ENCODE results near the gene TPM2.

TPM2 gene

GRCh38 chr9:35696520-35697215 lies 6.9 kb upstream of the TPM2 start:
- peak; percentile 58 for DNase-seq (ENCODE audit: low spot score)

DNA sequence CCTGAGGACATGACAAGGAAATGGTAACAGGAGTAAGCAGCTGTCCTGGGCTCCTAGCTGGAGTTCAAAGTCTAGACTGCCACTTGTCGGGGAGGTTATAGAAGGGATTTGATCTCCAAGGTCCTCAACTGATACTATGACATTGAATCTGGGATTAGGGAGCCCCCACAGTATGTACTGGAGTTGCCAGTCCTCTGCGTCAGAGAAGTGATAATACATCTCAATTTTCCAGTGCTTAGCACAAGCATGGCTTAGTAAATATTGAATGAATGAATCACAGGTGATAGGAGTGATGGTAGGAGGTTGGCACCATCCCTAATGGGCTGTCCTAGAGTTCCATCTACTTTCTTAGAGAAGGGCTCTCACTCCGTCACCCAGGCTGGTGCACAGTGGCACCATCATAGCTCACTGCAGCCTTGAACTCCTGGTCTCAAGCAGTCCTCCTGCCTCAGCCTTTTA lies 6.2 kb upstream of the TPM2 start:
- no peak for DNase-seq (ENCODE audit: low spot score)

DNA sequence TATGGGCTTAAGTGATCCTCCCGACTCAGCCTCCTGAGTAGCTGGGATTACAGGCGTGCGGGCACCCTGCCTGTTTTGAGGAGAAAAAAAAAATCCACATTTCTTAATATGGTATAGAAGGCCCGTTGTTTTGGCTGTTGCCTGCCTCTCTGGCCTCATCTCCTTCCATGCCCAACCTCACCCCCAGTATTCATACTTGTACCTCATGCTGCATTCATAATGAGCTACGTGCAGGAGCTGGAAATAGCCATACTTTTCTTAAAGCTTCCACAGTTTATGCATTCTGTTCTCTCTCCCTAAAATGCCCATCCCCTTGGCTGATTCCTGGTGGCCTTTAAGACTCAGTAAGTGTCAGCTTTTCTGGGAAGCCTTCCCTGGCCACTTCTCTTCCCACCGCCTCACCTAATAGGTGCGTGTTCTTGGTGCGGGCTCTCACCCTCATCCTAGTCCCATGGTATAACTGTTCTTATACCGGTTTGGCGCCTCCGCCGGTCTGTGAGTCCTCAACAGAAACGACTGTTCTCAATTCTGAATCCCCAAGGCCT lies 2.1 kb upstream of the TPM2 start:
- DNase-seq (ENCODE audit: low spot score): no peak

GRCh38 chr9:35691334-35691650 lies 1.6 kb upstream of the TPM2 start:
- DNase-seq (ENCODE audit: low spot score): no peak

- DNase-seq (ENCODE audit: low spot score): peak; percentile 79
These were observed 1.0 kb upstream of the TPM2 start for GRCh38 chr9:35690614-35691333.

DNA sequence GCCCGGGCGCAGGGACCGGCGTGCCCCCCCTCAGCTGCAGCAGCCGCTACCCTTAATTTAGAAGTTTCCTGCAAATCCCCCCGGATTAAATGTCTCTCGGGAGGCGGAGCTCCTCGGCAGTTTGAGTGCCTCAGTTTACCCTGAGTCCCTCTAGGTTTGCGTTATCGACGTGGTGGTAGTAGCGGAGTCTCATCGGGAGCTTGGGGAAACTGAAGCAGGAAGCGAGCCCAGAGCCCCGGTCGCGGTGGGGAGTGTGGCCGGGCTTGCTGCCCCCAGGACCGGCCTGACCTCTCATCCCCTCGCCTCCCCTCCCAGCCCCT lies 529 bp upstream of the TPM2 start:
- DNase-seq (ENCODE audit: low spot score): no peak

GRCh38 chr9:35688558-35689541 lies 875 bp downstream of the TPM2 start:
- DNase-seq (ENCODE audit: low spot score): no peak

GRCh38 chr9:35687972-35688557 lies 1.7 kb downstream of the TPM2 start:
- DNase-seq (ENCODE audit: low spot score): no peak

- no peak for DNase-seq (ENCODE audit: low spot score)
These were observed 2.4 kb downstream of the TPM2 start for GRCh38 chr9:35687306-35687705.

GRCh38 chr9:35686222-35687203 lies 3.2 kb downstream of the TPM2 start:
- DNase-seq (ENCODE audit: low spot score): no peak

DNA sequence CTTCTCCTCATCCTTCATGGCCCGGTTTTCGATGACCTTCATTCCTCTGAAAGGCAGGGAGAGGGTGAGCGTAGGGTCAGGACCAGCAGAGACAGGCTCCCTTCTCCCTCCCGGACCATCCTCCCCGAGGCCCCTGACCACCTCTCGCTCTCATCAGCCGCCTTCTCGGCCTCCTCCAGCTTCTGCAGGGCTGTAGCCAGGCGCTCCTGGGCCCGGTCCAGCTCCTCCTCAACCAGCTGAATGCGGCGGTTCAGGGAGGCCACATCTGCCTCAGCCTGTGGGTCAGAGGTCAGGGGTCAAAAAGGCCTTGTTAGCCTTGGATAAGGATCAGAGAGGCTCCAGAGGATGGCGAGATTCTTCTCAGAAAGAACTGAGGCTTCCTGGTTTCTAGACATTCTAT lies 4.2 kb downstream of the TPM2 start:
- DNase-seq (ENCODE audit: low spot score): no peak

DNA sequence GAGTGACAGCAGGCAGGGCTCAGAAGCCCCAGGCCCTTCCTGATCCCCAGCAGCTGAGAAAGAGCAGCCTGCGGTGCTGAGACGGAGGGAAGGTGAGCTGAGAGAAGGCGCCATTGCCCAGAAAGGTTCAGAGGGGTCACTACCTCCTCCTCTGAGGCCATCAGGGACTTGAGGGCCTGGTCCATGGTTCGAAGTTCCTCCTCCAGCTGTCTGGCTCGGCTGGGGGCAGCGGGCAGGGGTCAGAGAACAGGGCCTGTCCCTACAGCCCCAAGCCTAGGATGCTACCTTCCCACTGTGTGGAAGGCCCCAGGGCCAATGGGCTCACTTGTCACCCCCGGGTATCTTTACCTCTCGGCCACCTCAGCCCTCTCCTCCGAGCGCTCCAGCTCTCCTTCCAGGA lies 4.8 kb downstream of the TPM2 start:
- no peak for DNase-seq (ENCODE audit: low spot score)

DNA sequence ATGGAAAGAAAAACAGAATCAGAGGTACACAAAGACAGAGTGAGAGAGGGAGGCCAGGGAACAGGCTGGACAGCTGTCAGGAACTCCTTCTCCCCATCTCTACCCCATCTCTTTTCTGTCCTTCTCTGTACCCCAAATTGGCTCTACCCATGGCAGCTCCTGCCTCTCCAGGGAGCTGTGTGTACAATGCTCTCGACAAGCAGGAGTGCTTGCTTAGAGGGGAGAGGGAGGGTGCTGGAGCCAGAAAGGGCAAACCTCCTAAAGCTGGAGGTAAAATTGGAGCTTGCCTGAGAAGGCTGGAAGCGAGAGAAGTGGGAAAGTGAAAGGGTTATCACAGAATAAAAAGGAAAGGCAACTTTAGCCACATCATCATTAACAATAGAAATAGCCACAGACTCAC lies 6.4 kb downstream of the TPM2 start:
- DNase-seq (ENCODE audit: low spot score): no peak

DNA sequence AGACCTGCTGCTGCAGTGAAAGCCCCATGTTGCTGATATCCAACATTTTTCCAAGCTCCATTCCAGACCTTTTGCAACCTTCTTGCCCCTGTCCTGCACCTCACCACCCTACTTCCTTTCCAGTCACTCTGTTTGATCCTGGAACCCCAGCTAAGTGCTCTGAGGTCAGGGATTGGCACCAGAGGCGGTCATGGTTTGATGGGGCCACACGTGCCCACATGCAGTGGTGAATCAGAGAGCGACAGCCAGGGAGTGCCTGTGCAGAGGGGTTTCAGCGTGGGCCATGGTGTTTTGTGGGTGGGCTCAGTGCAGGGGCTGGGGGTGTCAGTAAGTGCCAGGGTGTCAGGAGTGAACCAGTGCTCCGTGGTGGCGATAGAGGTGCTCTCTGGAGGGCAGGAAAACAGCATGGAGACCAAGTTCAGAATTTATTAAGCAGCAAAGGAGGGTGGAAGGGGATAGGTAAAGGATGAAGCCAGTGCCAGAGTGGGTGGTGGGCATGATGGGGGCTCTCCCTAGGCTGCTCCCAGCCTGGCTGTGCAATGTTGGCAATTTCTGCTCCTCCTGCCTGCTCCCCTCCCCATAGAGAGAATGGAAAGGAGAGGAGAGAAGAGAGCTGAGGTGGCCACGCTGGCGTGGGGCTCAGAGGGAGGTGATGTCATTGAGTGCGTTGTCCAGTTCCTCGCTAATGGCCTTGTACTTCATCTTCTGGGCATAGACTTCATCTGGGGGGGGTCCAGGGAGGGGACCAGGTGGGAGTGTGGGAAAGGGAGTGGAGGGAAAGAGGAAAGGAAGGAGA lies 7.0 kb downstream of the TPM2 start:
- no peak for DNase-seq (ENCODE audit: low spot score)

DNA sequence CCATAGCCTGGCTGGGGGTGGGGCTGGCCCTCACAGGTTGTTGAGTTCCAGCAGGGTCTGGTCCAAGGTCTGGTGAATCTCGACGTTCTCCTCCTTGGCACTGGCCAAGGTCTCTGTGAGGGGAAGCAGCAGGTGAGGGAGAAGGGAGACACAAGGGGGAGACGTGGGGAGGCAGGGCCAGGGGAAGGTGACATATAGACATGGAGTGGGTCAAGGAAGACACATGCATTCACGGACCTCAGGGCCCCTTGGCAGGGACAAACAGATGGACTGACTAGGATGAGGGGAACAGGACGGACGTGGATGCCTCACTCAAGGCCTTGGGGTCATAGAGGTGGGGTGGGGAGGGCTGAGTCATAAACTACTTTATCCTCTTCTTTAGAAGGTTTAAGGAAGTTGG lies 7.7 kb downstream of the TPM2 start:
- no peak for DNase-seq (ENCODE audit: low spot score)

DNA sequence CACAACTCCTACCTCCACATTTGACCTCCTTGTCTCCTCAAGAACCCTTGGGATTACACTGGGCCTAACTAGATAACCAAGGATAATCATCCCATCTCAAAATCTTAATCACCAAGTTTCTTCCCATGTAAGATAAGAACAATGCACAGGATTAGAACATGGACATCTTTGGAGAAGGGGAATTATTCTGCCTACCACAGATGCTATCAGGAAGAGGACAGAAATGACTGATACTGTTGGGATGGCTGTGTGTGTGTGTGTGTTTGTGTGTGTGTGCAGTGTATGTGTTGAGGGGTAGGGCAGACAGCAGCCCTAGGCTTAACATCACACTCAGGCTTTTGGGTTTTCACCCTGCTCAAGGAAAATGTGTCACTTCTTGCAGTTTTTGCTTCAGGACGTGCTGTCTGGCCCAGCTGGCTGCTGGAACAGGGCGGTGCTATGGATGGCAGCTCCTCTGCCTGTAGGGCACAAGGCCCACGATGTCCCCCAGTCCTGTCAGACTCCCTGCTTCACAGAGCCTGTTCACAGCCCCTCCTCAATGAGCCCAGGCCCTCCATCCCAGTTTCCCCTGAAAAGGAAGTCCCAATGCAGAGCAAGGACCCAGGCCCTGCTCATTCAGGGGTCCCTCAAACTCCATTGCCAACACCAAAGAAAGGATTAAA lies 8.3 kb downstream of the TPM2 start:
- no peak for DNase-seq (ENCODE audit: low spot score)

DNA sequence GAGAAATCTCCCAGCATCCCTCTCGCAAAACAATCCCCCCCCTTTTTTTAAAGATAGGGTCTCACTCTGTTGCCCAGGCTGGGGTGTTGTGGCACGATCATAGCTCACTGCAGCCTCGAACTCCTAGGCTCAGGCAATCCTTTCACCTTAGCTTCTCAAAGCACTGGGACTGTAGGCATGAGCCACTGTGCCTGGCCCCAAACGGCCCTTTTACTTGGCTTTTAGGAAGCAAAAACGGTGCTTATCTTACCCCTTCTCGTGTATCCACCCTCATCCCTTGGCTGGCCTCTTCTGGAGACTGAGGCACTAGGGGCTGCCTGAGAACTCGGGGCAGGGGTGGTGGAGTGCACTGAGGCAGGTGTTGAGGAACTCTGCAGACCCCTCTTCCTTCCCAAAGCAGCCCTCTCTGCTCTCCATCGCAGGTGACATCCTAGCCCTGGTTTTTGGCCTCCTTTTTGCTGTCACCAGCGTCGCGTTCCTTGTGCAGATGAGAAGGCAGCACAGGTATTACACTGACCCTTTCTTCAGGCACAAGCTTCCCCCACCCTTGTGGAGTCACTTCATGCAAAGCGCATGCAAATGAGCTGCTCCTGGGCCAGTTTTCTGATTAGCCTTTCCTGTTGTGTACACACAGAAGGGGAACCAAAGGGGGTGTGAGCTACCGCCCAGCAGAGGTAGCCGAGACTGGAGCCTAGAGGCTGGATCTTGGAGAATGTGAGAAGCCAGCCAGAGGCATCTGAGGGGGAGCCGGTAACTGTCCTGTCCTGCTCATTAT lies 9.2 kb downstream of the TPM2 start:
- no peak for DNase-seq (ENCODE audit: low spot score)

- DNase-seq (ENCODE audit: low spot score): no peak
These were observed 9.9 kb downstream of the TPM2 start for GRCh38 chr9:35679766-35680330.
